Small intestine (tissue), 7 donors: Measurements from ENCODE around the gene SDCCAG8. TPM values are rescaled to one million over a fixed set of nuclear protein-coding genes. Genes with fewer than 3 reads are reported as not detected.

Source experiments
- DNase-seq, 2 donors: peaks; one replicate each; pipeline versions ENCODE4 v3.0.0 to v3.0.0-alpha.2; 2013
- FAIRE-seq: peaks from 2 replicates; lab custom pipeline; 2012; peaks lifted over from hg19 to GRCh38; lab: Jason Lieb, UNC
- H3K27ac ChIP-seq, 3 donors: one replicate each; pipeline ENCODE4 v1.5.1; 2013; ENCODE audit warnings: low read length in 2 of 3, mild to moderate bottlenecking in 2 of 3, control low read depth in 1 of 3, inconsistent platforms in 1 of 3, low read depth in 1 of 3, moderate library complexity in 1 of 3
- H3K27me3 ChIP-seq, 3 donors: one replicate each; pipeline ENCODE4 v1.6.1; 2013; ENCODE audit warnings: low read length in 3 of 3, inconsistent platforms in 1 of 3; ENCODE audit not compliant: control insufficient read depth in 3 of 3, insufficient read depth in 3 of 3
- H3K36me3 ChIP-seq, 3 donors: one replicate each; pipeline ENCODE4 v1.6.1; 2013; ENCODE audit warnings: low read length in 3 of 3, inconsistent platforms in 1 of 3, low read depth in 1 of 3, mild to moderate bottlenecking in 1 of 3, moderate library complexity in 1 of 3; ENCODE audit not compliant: control insufficient read depth in 3 of 3, insufficient read depth in 2 of 3
- H3K4me1 ChIP-seq, 3 donors: one replicate each; pipeline ENCODE4 v1.6.1; 2013; ENCODE audit warnings: low read length in 2 of 3, inconsistent platforms in 1 of 3, low read depth in 1 of 3, mild to moderate bottlenecking in 1 of 3, moderate library complexity in 1 of 3; ENCODE audit not compliant: control insufficient read depth in 3 of 3, insufficient read depth in 2 of 3
- H3K4me3 ChIP-seq, 3 donors: one replicate each; pipeline ENCODE4 v1.5.1; 2013; ENCODE audit warnings: low read length in 3 of 3, control low read depth in 1 of 3, inconsistent platforms in 1 of 3, low read depth in 1 of 3, mild to moderate bottlenecking in 1 of 3, moderate library complexity in 1 of 3
- H3K9me3 ChIP-seq, 2 donors: one replicate each; pipeline ENCODE4 v1.6.1; 2013; ENCODE audit warnings: low read depth in 1 of 2, low read length in 1 of 2; ENCODE audit not compliant: control insufficient read depth in 2 of 2, insufficient read depth in 1 of 2
- WGBS, 3 donors: extraction: QIAGEN DNeasy Blood & Tissue Kit; methylation state at CpG; one replicate each; pipeline ENCODE4 v1.1.7; 2013; 5-methylcytosine and 5-hydroxymethylcytosine counted together
- polyA plus RNA-seq, 4 donors: library from polyadenylated mRNA; stranded (reverse) in 3 of 4; unstranded in 1 of 4; fragments of 200-250 nt in 3 of 4; fragments of 120-200 nt in 1 of 4; gene quantifications; one replicate each; pipeline versions ENCODE4 v1.2.1 to v1.2.3, GENCODE V29; 2013
- donor health status: healthy with polysubstance abuse.
- donor health status: control.
- donor health status: control.
- donor health status: Bipolar disorder and iron deficiency.
- donor health status: healthy.

Gene SDCCAG8
- polyA plus RNA-seq, 4 donors, result 19.2 to 32.2 (median 23.6) TPM

DNA sequence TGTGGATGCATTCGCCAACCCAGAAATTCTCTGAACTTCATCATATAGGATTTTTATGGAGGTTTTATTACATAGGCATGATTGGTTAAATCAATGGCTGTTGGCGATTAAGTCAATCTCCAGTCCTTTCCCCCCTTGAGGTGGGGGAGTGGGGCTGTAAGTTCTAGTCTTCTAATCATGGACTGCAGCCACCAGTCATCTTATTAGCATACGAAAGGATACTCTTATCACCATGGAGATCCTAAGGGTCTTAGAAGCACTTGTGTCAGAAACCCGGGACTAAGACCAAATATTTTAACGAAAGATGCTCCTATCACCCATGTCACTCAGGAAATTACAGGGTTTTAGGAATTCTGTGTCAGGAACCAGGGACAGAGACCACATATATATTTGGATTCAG lies 36.3 kb downstream of the SDCCAG8 start:
- H3K27ac ChIP-seq, result no peak overlapping the region
- FAIRE-seq (no peak), DNase-seq (no peak)
- 95 to 99% (median 97%) methylated on average over 5 of the region's 5 CpGs for WGBS, 3 donors
- no peaks in the 10 kb centered on the region for H3K27me3 ChIP-seq
- H3K4me1 ChIP-seq, result no peaks in the 10 kb centered on the region
- peaks cover 0 to 11% of the 10 kb centered on the region in 2 donors for H3K9me3 ChIP-seq
- no peak overlapping the region for H3K4me3 ChIP-seq
- H3K36me3 ChIP-seq, result peaks cover 2 to 16% (median 3%) of the 10 kb centered on the region in 3 donors

DNA sequence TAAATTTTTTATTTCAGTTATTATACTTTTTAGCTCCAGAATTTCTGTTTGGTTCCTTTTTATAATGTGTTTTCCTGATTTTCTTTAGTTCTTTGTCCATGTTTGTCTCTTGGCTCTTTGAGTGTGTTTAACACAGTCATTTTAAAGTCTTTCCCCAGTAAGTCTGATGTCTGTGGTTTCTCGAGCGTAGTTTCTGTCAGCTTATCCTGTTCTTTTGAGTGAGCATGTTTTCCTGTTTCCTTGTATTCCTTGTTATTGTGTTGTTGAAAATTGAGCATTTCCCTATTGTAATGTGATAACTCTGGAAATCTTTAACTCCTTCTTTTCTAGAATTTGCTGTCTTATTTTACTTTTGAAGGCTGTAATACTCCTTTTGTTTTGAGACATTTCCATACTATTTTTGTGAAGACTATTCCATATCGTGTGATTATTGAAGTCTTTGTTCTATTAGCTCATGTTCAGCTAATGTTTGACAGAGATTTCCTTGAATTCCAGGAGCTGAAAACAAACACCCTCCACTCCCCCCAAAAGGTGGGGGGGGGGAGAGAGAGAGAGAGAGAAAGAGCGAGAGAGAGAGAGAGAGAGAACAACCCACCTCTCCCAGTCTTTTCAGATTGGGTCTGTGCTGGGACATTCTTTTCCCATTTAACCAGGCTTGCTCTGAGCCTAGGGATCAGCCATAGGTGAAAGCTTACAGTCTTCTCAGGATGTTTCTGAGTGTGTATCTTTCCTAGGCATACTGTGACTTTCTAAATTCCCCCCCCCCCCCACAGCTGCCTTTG lies 38.3 kb downstream of the SDCCAG8 start:
- peaks cover 2 to 9% (median 3%) of the 10 kb centered on the region in 3 donors for H3K36me3 ChIP-seq
- no peak overlapping the region for H3K4me3 ChIP-seq
- no peaks in the 10 kb centered on the region for H3K27me3 ChIP-seq
- H3K9me3 ChIP-seq, result peaks cover 0 to 11% of the 10 kb centered on the region in 2 donors
- no peak for DNase-seq
- H3K4me1 ChIP-seq, result no peaks in the 10 kb centered on the region
- FAIRE-seq, result no peak
- 61 to 91% (median 90%) methylated on average over 3 to 4 of the region's 4 CpGs for WGBS, 3 donors
- no peak overlapping the region for H3K27ac ChIP-seq

DNA sequence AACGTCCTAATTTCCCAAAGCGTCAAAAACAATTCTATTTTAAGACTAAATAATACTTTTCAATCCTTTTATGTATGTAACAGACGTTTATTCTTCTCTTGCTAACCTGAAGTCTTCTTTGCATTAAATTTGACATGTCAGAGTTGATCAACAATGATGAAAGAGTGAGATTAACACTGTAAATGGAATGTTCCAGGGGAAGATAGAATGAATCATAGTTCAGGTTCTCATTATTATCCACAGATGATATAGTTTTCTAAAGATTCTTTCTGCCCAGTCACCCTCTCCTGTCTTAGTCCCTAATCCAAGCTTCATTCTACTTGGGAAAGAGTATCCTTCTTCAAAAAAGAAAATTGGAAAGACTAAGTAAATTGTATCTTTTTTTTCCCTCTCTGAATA lies 38.9 kb downstream of the SDCCAG8 start:
- Histone ChIP-seq H3K9me3 (peaks cover 0 to 17% of the 10 kb centered on the region in 2 donors), H3K36me3 (peaks cover 2 to 13% (median 3%) of the 10 kb centered on the region in 3 donors), H3K4me3 (no peak overlapping the region), H3K4me1 (no peaks in the 10 kb centered on the region), H3K27ac (no peak overlapping the region), H3K27me3 (no peaks in the 10 kb centered on the region)
- WGBS, 3 donors, result 76 to 89% (median 89%) methylated on average over 3 of the region's 3 CpGs
- DNase-seq (no peak), FAIRE-seq (no peak)

DNA sequence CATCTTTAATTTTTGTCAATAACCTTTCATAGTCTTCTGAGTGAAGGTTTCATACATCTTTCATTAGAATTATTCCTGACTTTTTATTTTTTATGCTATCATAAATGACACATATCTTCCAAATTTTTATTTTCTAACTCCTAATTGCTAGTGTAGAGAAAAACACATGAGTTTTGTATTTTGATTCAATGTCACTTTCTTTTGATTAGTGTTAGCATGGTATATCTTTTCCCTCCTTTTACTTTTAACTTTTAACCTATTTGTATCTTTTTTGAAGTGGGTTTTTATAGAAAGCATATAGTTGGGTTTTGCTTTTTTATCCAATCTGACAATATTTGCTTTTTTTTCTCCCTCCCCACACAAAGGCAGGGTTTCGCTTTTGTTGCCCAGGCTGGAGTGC lies 43.2 kb downstream of the SDCCAG8 start:
- 95 to 100% (median 96%) methylated on average over 1 of the region's 1 CpG for WGBS, 3 donors
- FAIRE-seq (no peak), DNase-seq (no peak)
- peaks cover 0 to 15% (median 0%) of the 10 kb centered on the region in 3 donors for H3K36me3 ChIP-seq
- no peak overlapping the region for H3K4me3 ChIP-seq
- H3K27ac ChIP-seq, result no peak overlapping the region
- H3K27me3 ChIP-seq, result no peaks in the 10 kb centered on the region
- no peaks in the 10 kb centered on the region for H3K4me1 ChIP-seq
- peaks cover 0 to 19% of the 10 kb centered on the region in 2 donors for H3K9me3 ChIP-seq

DNA sequence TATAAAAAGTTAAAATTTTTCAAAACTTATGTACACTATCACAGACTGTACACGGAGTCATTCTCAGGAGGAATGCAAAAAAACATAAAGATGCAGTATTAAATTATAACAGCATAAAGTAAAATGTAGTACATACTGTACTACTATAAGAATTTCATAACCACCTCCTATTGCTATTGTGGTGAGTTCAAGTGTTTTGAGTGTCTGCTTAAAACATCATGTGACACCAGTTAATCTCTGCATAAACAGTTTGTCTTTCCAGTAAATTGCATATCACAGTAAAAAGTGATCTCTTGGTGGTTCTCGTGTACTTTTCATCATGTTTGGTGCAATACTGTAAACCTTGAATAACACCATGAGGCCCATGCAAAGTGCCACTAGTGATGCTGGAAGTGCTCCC lies 45.2 kb downstream of the SDCCAG8 start:
- H3K27me3 ChIP-seq, result no peaks in the 10 kb centered on the region
- peaks cover 0 to 14% of the 10 kb centered on the region in 2 donors for H3K9me3 ChIP-seq
- DNase-seq (no peak), FAIRE-seq (peak; percentile 19)
- H3K27ac ChIP-seq, result no peak overlapping the region
- peaks cover 0 to 16% (median 0%) of the 10 kb centered on the region in 3 donors for H3K36me3 ChIP-seq
- H3K4me3 ChIP-seq, result no peak overlapping the region
- H3K4me1 ChIP-seq, result no peaks in the 10 kb centered on the region
- 90 to 98% (median 92%) methylated on average over 2 of the region's 2 CpGs for WGBS, 3 donors

DNA sequence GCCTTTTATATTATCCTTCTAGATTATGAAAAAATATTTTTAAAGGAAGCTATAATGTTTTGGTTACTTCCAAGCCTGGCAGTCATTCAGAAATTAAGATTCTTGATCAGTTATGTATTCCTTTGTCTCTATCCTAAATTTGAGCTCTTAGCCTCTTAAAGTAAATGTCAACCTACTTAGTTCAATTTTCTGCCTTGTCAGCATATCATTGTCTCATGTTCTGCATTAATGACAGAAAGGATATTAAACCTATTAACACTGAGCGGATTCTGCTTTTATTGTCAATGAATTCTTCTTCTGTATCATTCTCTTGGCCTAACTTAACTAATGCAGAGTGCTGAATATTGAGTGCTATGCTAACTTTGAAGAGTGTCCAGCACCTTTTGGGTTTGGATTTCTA lies 56.0 kb downstream of the SDCCAG8 start:
- 95 to 100% (median 99%) methylated on average over 1 of the region's 1 CpG for WGBS, 3 donors
- Histone ChIP-seq H3K27me3 (no peaks in the 10 kb centered on the region), H3K9me3 (no peaks in the 10 kb centered on the region), H3K27ac (no peak overlapping the region), H3K36me3 (peaks cover 0 to 10% (median 5%) of the 10 kb centered on the region in 3 donors), H3K4me3 (no peak overlapping the region), H3K4me1 (no peaks in the 10 kb centered on the region)
- no peak for DNase-seq
- no peak for FAIRE-seq

DNA sequence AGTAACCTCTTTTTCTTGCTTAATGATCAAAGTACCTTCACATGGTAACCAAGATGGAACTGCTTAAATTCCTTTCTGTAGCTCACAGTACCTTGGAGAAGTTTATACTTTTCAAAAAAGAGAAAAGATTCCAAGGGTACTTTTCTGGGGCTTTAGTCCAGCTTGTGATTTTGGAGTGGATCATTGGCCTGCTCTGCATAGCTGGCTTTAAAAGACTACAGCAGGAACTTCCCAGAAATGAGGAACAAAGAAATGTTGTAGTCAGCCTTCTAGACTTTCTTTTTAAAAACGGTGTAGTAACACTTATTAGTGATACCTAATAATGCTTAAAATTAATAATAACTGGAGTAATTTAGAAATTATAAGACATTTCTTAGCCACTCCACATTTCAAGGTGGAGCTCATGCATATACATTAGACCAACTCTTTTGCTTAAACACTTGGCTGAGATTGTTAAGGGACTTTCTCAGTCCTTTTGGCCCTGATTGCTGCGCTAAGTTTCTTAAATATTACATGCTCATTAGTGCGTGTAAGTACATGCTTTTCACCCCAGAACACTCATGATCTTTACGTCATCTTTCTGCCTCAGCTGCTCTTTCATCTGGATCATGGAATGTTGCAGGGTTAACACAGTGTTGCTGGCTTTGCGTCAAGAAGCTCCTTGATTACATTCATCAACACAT lies 57.3 kb downstream of the SDCCAG8 start:
- Histone ChIP-seq H3K4me3 (no peak overlapping the region), H3K36me3 (peaks cover 0 to 14% (median 5%) of the 10 kb centered on the region in 3 donors), H3K27me3 (no peaks in the 10 kb centered on the region), H3K9me3 (no peaks in the 10 kb centered on the region), H3K27ac (peak overlapping the region in 1 of 3 donors; percentile 50), H3K4me1 (no peaks in the 10 kb centered on the region)
- DNase-seq (no peak), FAIRE-seq (no peak)
- 78 to 92% (median 90%) methylated on average over 5 of the region's 5 CpGs for WGBS, 3 donors

DNA sequence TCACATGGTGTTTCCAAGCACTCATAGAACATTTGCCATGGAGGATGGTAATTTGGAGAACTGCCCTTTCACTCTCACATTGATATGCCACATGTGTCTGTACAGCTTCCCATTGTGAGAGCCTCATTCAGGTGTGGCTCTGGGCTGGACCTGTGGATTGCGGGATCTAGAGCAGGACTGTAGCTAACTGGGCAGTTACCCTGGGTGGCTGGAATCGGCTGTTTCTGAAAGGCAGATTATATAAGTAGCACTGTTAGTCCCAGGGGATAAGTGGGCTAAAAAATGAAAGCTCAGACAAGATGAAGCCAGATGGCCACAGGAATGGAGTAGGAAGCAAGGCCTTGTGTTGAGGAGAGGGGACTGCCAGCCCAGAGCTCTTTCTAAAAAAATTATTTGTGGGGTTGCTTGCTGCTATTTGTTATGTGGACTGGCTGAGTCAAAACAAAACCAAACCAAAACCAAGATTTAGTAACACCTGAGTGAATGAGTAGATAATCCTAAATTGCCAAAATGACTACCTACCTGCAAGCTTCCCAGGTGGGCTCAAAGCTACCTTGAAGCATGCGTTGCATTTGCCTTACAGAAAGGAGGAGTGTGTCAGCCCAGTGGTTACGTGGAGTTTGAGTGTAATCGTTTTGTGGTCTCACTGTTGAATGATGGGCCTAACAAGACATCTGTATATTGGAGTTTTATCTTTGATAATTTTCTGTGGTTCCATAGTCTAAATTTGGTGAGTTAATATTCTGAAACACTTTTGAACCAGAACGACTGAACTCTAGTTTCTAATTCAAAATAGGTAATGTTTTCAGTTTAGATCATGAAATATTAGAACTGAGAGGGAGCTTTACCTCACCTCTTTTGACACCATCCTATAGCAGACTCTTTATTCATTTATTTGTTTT lies 58.0 kb downstream of the SDCCAG8 start:
- H3K27ac ChIP-seq, result peak overlapping the region in 1 of 3 donors; percentile 50
- WGBS, 3 donors, result 84 to 93% (median 84%) methylated on average over 6 of the region's 6 CpGs

More for the DNA sequence above, 58.0 kb downstream of the SDCCAG8 start:
- Histone ChIP-seq H3K9me3 (no peaks in the 10 kb centered on the region), H3K36me3 (peaks cover 3 to 17% (median 5%) of the 10 kb centered on the region in 3 donors), H3K4me1 (no peaks in the 10 kb centered on the region), H3K4me3 (no peak overlapping the region), H3K27me3 (no peaks in the 10 kb centered on the region)
- DNase-seq (no peak), FAIRE-seq (no peak)
